A549 (cell line): ENCODE measurements around the gene FHIP1A. TPM values are rescaled to one million over a fixed set of nuclear protein-coding genes. Genes with fewer than 3 reads are reported as not detected.
"Not testable (repeated sequence)": the region's sequence is repeated elsewhere in the genome, so short reads cannot be mapped to it uniquely, and the experiment has no call there.

Source experiments
- ATAC-seq, 2 experiments: fragments of 200-7000 bp in 1 of 2; fragments of >200 bp in 1 of 2; cut with Nextera tagmentation in 1 of 2; cut with Tn5 transposase in 1 of 2; 3 replicates each; pipeline versions ENCODE4 v1.8.0 to v1.9.1; 2018 to 2020; ENCODE audit warnings: mild to moderate bottlenecking in 1 of 2, moderate library complexity in 1 of 2
- CTCF ChIA-PET: fragments of 300-600 bp; sonication (Branson Sonifier 250); formaldehyde crosslinking; extraction: SDS; loops from one replicate; lab custom pipeline; 2021; ENCODE audit warnings: antibody characterized with exemption, inconsistent platforms; lab: Yijun Ruan, JAX
- POLR2A ChIA-PET: fragments of 350-600 bp; formaldehyde crosslinking; extraction: SDS; loops from one replicate; lab custom pipeline; 2021; ENCODE audit warnings: antibody characterized with exemption, inconsistent platforms; lab: Yijun Ruan, JAX
- DNase-seq, 2 experiments: peaks; one replicate each; pipeline versions ENCODE4 v3.0.0 to v3.0.0-alpha.2; 2011 to 2016; ENCODE audit warnings: low read depth in 1 of 2, low spot score in 1 of 2
- FAIRE-seq: peaks from 2 replicates; lab custom pipeline; 2011; peaks lifted over from hg19 to GRCh38; lab: Jason Lieb, UNC
- H3K27ac ChIP-seq, 2 experiments: fragments of >200 bp; sonication (Bioruptor Twin); formaldehyde crosslinking; 3 replicates each; pipeline ENCODE4 v1.5.1; 2016 to 2017
- H3K4me1 ChIP-seq: fragments of >200 bp; sonication (Bioruptor Twin); formaldehyde crosslinking; 3 replicates; pipeline ENCODE4 v1.6.1; 2016
- H3K4me2 ChIP-seq: fragments of >200 bp; sonication (Bioruptor Twin); formaldehyde crosslinking; 3 replicates; pipeline ENCODE4 v1.6.1; 2016
- H3K4me3 ChIP-seq: fragments of >200 bp; sonication (Bioruptor Twin); formaldehyde crosslinking; 3 replicates; pipeline ENCODE4 v1.5.1; 2016
- H3K9me3 ChIP-seq: fragments of >200 bp; sonication (Bioruptor Twin); formaldehyde crosslinking; 3 replicates; pipeline ENCODE4 v1.6.1; 2016
- BCL3 ChIP-seq: fragments of >200 bp; sonication (Bioruptor Twin); formaldehyde crosslinking; IDR thresholded peaks from 3 replicates; pipeline ENCODE4 v1.6.1; 2016
- CBX8 ChIP-seq: fragments of 200-600 bp; sonication (generic); IDR thresholded peaks from 2 replicates; pipeline ENCODE4 v1.6.1; 2016
- CHD2 ChIP-seq: fragments of 150-350 bp; IDR thresholded peaks from 2 replicates; pipeline ENCODE4 v1.6.1; 2014; ENCODE audit warnings: low read length; ENCODE audit not compliant: partially characterized antibody
- E2F6 ChIP-seq: IDR thresholded peaks from 2 replicates; pipeline ENCODE4 v1.6.1; 2012; ENCODE audit warnings: low read depth, borderline replicate concordance
- ELK1 ChIP-seq: fragments of 150-350 bp; IDR thresholded peaks from 2 replicates; pipeline ENCODE4 v1.6.1; 2014; ENCODE audit warnings: low read depth, mild to moderate bottlenecking, low read length
- EP300 ChIP-seq, 2 experiments: fragments of >200 bp; sonication (Bioruptor Twin); formaldehyde crosslinking; IDR thresholded peaks; 2 replicates in 1 of 2; 3 replicates in 1 of 2; pipeline ENCODE4 v1.6.1; 2016 to 2017
- FOSB ChIP-seq: fragments of 250-450 bp; sonication (Bioruptor Pico); IDR thresholded peaks from 2 replicates; pipeline ENCODE4 v1.5.0; 2020; ENCODE audit warnings: mild to moderate bottlenecking, moderate library complexity
- HEYL ChIP-seq: fragments of 250-450 bp; sonication (Bioruptor Pico); IDR thresholded peaks from 2 replicates; pipeline ENCODE4 v1.8.0; 2021; ENCODE audit warnings: mild to moderate bottlenecking, moderate library complexity
- HMGXB4 ChIP-seq: fragments of 250-450 bp; sonication (Bioruptor Pico); IDR thresholded peaks from 2 replicates; pipeline ENCODE4 v1.5.0; 2021; ENCODE audit warnings: mild to moderate bottlenecking, moderate library complexity, borderline replicate concordance
- HOXB13 ChIP-seq: fragments of 250-450 bp; sonication (Bioruptor Pico); IDR thresholded peaks from 2 replicates; pipeline ENCODE4 v1.5.0; 2020; ENCODE audit warnings: low read depth, mild to moderate bottlenecking, moderate library complexity
- HOXB5 ChIP-seq: fragments of 250-450 bp; sonication (Bioruptor Pico); IDR thresholded peaks from 2 replicates; pipeline ENCODE4 v1.5.0; 2020; ENCODE audit warnings: mild to moderate bottlenecking, moderate library complexity
- JUNB ChIP-seq: fragments of >200 bp; sonication (Bioruptor Twin); formaldehyde crosslinking; IDR thresholded peaks from 2 replicates; pipeline ENCODE4 v1.6.1; 2016
- PBX3 ChIP-seq: IDR thresholded peaks from 2 replicates; pipeline ENCODE4 v1.6.1; 2012
- PHF8 ChIP-seq: fragments of 200-600 bp; sonication (generic); IDR thresholded peaks from 2 replicates; pipeline ENCODE4 v1.6.1; 2016; ENCODE audit warnings: low read depth, mild to moderate bottlenecking, antibody characterized with exemption, moderate library complexity, borderline replicate concordance
- POLR2AphosphoS2 ChIP-seq: conservative IDR thresholded peaks from 2 replicates; pipeline ENCODE4 v1.6.1; 2012; ENCODE audit warnings: low read length, improper control_type of control experiment, inconsistent platforms
- RAD21 ChIP-seq, 2 experiments: fragments of >200 bp in 1 of 2; sonication (Bioruptor Twin) in 1 of 2; formaldehyde crosslinking in 1 of 2; IDR thresholded peaks in 1 of 2; conservative IDR thresholded peaks in 1 of 2; 2 replicates in 1 of 2; 3 replicates in 1 of 2; pipeline ENCODE4 v1.6.1; 2012 to 2018; ENCODE audit warnings: inconsistent platforms in 1 of 2
- RNF2 ChIP-seq: fragments of 200-600 bp; sonication (generic); IDR thresholded peaks from 2 replicates; pipeline ENCODE4 v1.6.1; 2016; ENCODE audit warnings: low read depth, mild to moderate bottlenecking, antibody characterized with exemption, moderate library complexity, borderline replicate concordance
- TFCP2L1 ChIP-seq: fragments of 250-450 bp; sonication (Bioruptor Pico); IDR thresholded peaks from 2 replicates; pipeline ENCODE4 v1.5.0; 2021; ENCODE audit warnings: mild to moderate bottlenecking
- USF2 ChIP-seq: fragments of 450-650 bp; IDR thresholded peaks from 2 replicates; pipeline ENCODE4 v1.6.1; 2014; ENCODE audit warnings: antibody characterized with exemption
- ZC3H11A ChIP-seq: fragments of 450-650 bp; IDR thresholded peaks from 2 replicates; pipeline ENCODE4 v1.6.1; 2014; ENCODE audit warnings: antibody characterized with exemption, mild to moderate bottlenecking
- ZNF302 ChIP-seq: fragments of 250-450 bp; sonication (Bioruptor Pico); IDR thresholded peaks from 2 replicates; pipeline ENCODE4 v1.9.0; 2021; ENCODE audit warnings: inconsistent platforms, mild to moderate bottlenecking, moderate library complexity
- WGBS: methylation state at CpG from one replicate; pipeline ENCODE4 v1.1.6; 2017; ENCODE audit errors: missing lambda C conversion rate; 5-methylcytosine and 5-hydroxymethylcytosine counted together
- polyA plus RNA-seq, 4 experiments: library from polyadenylated mRNA; depleted of rRNA in 3 of 4; stranded (reverse); fragments of >200 nt; fragmentation: RNase III in 1 of 4; extraction: RNeasy Plus Mini Kit Qiagen cat#74134 plus additional on column Dnase treatment in 1 of 4; gene quantifications; 2 replicates in 3 of 4; 3 replicates in 1 of 4; pipeline ENCODE4 v1.2.3, GENCODE V29; 2011 to 2017

Gene FHIP1A
- polyA plus RNA-seq, 2 of the 4 experiments (the other 2 are of a cell fraction): 0.09 TPM

GRCh38 chr4:151403656-151404055, 5.3 kb upstream of the FHIP1A start:
- DNase-seq (no peak), FAIRE-seq (no peak), ATAC-seq (no peak)
- POLR2A ChIA-PET: no interaction called here
- no peak overlapping the region for H3K27ac ChIP-seq
- WGBS: 6% methylated on average over 1 of the region's 1 CpG
- no peak overlapping the region for H3K4me2 ChIP-seq
- no peaks in the 10 kb centered on the region for H3K4me1 ChIP-seq
- no peak overlapping the region for H3K4me3 ChIP-seq
- no peak for TF ChIP-seq USF2
- no peak for TF ChIP-seq PHF8
- TF ChIP-seq HEYL: no peak
- TF ChIP-seq PBX3: no peak
- TF ChIP-seq RAD21 (conservative IDR thresholded peaks at IDR 0.05 in 1 of 2, IDR thresholded peaks at IDR 0.05 in 1 of 2): no peak
- no peak for TF ChIP-seq ZC3H11A
- no peak for TF ChIP-seq JUNB
- TF ChIP-seq EP300 (IDR thresholded peaks at IDR 0.05): no peak
- CTCF ChIA-PET: no interaction called here
- H3K9me3 ChIP-seq: no peaks in the 10 kb centered on the region

- WGBS: 75% methylated on average over 7 of the region's 7 CpGs
Observed at GRCh38 chr4:151404802-151405201, 4.2 kb upstream of the FHIP1A start.

GRCh38 chr4:151407018-151407417, 2.0 kb upstream of the FHIP1A start:
- ChIA-PET POLR2A (no interaction called here), CTCF (interaction anchor here (0.6 kb wide), 1 partner anchor 19 kb away, joined by 3 read pairs; no protein-coding TSS in a partner anchor)
- no peak overlapping the region for H3K27ac ChIP-seq
- ATAC-seq: no peak
- no peak for DNase-seq
- WGBS: 74% methylated on average over 4 of the region's 4 CpGs
- TF ChIP-seq E2F6: no peak
- no peak for TF ChIP-seq RNF2
- TF ChIP-seq ELK1: no peak
- TF ChIP-seq HOXB13 (CRISPR knock-in tag): no peak
- no peak for TF ChIP-seq CHD2
- TF ChIP-seq BCL3: no peak
- TF ChIP-seq PHF8: no peak
- no peak for TF ChIP-seq ZNF302
- TF ChIP-seq TFCP2L1 (CRISPR knock-in tag): no peak
- no peak for TF ChIP-seq HOXB5 (CRISPR knock-in tag)
- no peak for TF ChIP-seq HMGXB4
- TF ChIP-seq POLR2AphosphoS2: no peak
- TF ChIP-seq CBX8: no peak
- no peak for TF ChIP-seq FOSB (CRISPR knock-in tag)
- H3K9me3 ChIP-seq: no peaks in the 10 kb centered on the region
- H3K4me1 ChIP-seq: peaks cover 3% of the 10 kb centered on the region; the same call in 1 of the 3 replicates
- no peak for FAIRE-seq
- no peak overlapping the region for H3K4me3 ChIP-seq
- no peak overlapping the region for H3K4me2 ChIP-seq

More at GRCh38 chr4:151404802-151405201, 4.2 kb upstream of the FHIP1A start:
- DNase-seq, H3K9me3 ChIP-seq, H3K4me1 ChIP-seq, H3K27ac ChIP-seq, H3K4me3 ChIP-seq, CTCF ChIA-PET, POLR2A ChIA-PET, H3K4me2 ChIP-seq, ATAC-seq, FAIRE-seq: not testable (repeated sequence)
